Stimulated activated CD8-positive, alpha-beta memory T cell treated with anti-CD3 and anti-CD28 coated beads, Interleukin-15, amount 100 ng/mL, for 48 hours (primary cell): ENCODE results near the gene PGP.
A peak's percentile ranks its signal among the peaks of the same experiment; 100 is the strongest.

Experiments used
- DNase-seq, 2 donors: peaks; one replicate each; pipeline ENCODE4 v3.0.0-alpha.2; 2020; ENCODE audit warnings: low read depth in 2 of 2

Gene PGP

DNA sequence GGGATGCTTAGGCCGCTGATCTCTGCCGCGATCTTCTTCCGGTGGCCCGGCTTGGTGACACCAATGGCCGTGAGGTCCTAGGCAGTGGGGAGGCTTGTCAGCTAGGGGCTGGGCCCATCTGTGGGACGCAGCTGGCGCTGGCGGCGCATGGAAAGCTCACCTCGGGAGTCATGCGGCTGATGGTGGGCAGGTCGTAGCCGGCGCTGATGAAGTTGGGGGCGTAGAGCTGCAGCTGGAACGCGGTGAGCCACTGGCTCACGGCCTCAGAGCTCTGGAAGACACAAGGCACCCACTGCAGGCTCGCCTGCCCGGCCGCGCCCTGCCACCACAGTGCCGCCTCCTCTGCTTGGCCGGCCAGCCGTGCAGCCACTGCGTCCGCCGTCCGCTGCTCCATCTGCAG lies 31.0 kb downstream of the PGP start:
- no peak for DNase-seq

DNA sequence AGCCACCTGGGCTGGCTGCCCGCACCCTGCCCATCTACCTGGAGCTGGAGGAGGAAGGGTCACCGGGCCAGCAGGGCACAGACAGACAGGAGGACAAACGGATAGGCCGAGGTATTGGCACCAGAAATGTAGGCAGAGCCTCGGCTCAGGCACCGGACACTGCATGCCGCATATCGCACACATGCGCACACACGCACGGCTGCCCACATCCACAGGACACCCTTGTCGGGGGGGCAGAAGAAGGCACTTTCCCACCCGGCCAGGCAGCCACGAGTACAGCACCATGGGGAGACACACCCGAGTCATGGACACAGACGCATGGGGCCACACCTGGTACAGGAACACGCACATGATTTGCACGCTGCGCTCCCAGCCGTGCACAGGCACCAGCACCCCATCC lies 32.7 kb downstream of the PGP start:
- no peak for DNase-seq

DNA sequence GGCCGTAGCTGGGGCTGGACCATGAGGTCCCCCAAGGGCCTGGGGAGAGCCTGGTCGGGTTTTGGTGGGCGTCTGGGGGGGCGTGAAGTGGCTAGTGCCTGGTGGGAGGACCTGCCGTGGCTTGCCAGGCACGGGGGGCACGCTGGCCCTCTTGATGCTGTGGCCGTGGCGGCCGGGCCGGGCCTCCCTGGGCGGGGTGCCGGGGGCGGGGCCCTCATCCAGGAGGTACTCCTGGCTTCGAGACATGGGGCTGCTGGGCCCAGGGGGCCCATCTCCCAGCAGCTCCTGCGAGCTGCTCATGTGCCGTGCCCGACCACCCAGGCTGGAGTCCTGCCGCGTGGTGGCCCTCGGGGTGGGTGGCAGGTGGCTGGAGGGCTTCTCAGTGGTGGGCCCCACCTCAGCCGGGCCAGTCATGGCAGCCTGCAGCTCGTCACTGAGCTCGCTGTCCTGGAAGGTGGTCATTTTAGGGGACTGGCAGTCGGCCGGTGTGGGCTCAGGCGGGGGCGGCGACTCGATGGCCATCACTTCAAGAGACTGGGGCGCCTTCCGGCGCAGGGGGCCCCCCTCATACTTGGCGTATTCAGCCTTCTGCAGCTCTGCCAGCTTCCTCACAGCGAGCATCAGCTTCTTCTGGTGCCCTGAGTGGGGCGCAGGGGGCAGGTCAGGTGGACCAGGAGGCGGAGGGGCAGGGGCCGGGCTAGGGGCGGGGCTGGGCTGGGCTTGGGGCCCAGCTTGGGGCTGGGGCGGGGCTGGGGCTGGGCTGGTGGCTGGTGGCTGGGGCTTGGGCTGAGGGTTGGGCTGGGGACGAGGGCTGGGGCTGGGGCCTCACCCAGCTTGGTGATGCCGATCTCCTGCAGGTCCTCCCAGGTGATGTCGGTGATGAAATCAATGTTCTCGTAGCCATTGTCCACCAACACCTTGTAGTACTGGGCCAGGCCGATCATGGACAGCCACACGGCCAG lies 33.4 kb downstream of the PGP start:
- no peak for DNase-seq

DNA sequence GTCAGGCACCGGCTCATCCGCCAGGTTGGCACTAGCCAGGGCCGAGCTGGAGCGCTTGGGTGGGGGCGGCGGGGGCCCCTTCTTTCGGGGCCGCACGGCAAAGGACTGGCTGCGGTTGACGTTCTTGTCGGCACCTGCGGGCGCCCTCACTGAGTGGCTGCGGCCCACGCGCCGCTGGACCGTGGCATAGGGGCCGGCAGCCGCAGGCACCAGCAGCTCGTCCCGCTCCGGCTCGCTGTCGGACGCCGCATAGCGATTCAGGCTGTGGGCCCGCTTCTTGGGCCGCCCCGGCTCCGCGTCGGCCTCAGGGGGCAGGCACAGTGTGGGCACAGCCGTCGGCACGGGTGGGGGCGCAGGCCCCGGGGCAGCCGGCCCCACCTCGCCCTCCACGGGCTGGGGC lies 34.2 kb downstream of the PGP start:
- DNase-seq, result no peak

DNA sequence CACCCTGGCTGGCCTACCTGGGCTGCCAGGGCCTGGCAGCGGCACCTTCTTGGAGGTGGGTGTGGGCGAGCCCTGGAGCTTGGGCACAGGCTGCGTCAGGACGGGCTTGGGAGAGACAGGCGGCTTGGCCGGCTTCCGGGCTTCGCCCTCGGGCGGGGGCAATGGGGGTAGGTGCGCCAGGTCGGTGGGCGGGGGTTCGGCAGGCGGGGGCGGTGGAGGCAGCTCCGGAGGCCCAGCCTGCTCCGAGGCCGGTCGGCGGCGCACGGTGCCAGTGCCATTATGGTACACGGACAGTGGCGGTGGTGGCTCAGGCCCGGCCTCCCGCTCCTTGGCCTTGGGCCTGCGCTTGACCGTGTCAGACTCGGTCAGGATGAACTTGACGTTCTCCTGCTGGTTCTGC lies 35.1 kb downstream of the PGP start:
- no peak for DNase-seq

DNA sequence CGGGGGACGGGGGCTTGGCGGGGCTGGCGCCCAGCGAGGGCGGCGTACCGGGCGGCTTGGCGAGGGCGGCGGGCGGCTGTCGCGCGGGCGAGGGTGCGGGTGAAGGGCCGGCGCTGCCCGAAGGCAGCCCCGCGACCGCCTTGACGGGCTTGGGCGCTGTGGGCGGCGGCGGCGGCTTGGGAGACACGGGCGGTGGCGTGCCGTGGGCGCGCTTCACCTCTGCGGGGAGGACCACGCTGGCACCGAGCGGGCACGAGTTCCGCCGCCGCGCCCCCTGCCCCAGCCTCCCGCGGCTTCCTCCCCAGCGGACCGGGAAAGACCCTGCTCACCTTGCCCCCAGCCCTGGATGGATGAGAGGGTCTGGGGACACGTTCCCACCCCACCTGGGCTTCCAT lies 35.5 kb downstream of the PGP start:
- no peak for DNase-seq

DNA sequence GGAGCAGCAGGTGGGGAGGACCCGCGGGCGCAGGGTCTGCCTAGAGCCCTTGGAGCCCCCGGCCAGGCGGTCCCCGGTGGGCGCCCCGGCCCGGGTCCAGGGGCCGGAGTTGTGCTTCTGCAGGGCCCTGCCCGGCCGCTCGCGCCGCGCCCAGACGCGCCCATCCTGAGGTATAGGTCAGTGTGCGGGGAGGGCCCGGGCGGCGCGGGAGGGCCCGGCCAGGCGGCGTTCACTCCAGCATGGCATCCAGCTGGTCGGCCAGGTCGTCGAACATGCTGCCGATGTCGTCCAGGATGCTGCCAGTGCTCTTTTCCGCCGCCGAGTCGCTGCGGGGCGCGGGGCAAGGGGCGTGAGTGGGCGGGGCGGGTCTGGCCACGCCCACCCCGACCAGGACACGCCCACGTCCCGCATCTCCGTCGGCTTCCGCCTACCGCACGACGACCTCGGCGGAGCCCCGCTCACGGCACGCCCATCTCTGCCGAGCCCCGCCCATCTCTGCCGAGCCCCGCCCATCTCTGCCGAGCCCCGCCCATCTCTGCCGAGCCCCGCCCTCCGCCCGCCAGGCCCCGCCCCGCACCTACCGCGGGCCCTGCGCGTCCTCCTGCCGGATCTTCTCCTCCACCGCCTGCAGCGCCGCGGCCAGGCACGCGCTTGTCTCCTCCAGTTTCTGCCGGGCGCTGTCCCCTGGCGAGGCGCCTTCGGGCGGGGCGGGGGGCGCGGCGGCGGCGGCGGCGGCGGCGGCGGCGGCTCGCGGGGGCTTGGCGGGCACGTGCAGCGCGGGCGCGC lies 36.1 kb downstream of the PGP start:
- DNase-seq, result peak in 1 of 2 donors; percentile 15

DNA sequence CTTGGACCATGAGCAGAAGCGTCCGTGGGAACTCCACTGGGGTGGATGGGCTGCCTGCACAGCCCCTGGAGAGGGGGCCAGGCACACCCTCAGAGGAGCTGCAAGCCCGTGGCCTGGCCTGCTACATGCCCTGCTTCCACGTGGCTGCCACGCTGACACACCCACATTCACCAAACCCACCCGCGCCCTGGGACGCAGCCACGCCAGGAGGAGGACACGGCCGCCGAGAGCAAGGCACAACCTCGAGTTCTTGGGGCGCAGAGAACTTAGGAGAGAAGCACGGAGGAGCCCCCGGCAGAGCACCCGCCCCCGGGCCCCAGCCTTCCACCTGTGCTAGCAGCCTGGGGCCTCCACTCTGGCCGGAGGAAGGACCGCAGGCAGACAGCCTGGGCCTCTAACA lies 37.1 kb downstream of the PGP start:
- DNase-seq, result no peak

DNA sequence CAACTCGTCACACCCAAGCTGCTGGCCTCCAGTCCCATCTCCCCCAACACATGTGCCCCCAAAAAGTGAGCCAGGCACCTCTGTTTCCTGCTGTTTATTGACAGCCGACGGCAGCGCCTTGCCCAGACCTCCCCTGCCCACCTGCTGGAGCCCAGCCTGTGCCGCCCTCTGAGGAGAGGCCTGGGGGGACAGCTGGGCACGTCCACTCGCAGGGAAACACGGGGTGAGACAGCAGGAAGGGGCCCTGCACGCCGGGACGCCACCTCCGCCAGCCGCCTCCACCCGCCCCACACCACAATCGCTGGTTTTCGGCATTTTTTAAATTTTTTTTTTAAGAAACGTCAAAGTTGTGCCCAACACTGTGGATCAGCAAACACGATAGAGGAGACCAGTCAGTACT lies 37.5 kb downstream of the PGP start:
- no peak for DNase-seq

DNA sequence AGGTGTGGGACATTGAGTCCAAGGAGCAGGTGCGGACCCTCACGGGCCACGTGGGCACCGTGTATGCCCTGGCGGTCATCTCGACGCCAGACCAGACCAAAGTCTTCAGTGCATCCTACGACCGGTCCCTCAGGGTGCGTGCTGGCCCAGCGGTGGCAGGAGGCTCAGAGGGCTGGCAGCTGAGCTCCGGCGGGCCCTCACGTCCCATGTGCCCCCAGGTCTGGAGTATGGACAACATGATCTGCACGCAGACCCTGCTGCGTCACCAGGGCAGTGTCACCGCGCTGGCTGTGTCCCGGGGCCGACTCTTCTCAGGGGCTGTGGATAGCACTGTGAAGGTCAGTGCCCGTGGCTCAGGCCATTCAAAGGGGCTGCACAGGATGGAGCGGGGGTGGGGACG lies 38.6 kb downstream of the PGP start:
- no peak for DNase-seq

DNA sequence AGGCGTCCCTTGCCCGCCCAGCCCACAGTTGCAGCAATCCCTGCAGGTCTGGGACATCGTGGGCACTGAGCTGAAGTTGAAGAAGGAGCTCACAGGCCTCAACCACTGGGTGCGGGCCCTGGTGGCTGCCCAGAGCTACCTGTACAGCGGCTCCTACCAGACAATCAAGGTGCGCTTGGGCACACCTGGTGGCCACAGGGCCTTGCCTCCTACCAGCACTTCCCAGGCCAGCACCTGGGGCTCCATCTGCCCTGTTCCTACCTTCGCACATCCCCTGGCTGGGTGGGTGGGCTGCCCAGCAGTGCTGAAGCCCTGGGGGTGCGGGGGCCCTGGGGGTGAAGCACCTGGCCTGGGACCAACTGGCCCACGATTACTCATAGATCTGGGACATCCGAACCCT lies 39.2 kb downstream of the PGP start:
- no peak for DNase-seq

DNA sequence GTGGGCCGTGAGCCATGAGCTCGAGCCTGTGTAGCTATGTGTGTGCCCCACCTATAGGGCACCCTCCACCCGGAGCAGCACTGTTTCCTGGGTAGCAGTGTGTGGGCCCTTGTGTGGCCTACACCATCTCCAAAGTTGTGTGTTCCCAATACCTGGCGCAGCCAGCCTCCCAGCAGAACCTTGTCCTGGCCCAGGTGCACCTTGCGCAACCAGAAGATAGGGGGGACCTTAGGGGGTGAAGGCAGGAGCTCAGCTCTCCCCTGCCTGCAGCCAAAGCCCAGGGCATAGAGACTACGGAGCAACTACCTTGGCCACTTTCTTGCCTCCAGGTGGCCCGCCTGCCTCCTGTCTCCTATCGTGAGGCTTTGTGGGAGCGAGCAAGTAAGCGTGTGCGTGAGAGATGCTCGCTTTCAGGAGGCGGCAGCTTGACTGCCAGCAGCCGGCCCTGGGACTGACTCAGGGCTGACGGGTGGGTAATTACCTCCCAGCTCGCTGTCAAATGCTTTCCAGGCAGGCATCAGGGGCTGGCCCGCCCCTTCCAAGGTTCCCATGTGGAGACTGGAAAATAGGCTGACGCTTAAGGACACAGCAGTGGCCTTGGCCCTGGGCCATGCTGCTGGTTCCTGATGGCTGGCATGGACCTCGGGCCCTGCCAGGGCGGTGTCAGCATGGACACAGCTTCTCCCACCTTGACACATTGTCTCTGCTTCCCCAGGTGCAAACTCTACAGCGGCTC lies 40.1 kb downstream of the PGP start:
- no peak for DNase-seq

DNA sequence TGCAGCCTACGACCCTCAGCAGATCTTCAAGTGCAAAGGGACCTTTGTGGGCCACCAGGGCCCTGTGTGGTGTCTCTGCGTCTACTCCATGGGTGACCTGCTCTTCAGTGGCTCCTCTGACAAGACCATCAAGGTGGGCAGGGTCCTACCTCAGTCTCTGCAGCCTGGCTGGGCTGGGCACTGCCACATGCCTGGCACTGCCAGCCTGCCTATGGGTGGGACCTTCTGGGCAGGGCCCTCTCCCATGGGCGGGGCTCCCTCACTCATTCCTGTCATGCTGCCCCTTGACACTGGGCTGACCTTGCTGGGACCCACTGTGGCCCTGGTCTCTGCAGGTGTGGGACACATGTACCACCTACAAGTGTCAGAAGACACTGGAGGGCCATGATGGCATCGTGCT lies 40.7 kb downstream of the PGP start:
- DNase-seq, result no peak

DNA sequence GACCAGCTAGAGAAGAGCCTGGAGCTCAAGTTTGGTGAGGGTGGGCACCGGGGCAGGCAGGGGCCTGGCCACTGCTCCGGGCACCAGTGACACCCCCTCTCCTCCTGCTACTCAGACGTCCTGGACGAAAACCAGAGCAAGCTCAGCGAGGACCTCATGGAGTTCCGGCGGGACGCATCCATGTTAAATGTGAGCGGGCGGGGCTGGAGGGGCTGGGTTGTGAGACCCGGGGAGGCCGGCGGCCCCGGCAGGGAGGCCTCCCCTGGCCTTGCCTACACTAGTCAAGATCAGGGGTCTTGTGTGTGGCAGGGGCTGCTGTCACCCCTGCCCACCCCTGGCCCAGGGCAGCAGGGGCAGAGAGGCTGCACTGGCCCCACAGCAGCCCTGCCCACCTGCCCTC lies 41.3 kb downstream of the PGP start:
- DNase-seq, result no peak

DNA sequence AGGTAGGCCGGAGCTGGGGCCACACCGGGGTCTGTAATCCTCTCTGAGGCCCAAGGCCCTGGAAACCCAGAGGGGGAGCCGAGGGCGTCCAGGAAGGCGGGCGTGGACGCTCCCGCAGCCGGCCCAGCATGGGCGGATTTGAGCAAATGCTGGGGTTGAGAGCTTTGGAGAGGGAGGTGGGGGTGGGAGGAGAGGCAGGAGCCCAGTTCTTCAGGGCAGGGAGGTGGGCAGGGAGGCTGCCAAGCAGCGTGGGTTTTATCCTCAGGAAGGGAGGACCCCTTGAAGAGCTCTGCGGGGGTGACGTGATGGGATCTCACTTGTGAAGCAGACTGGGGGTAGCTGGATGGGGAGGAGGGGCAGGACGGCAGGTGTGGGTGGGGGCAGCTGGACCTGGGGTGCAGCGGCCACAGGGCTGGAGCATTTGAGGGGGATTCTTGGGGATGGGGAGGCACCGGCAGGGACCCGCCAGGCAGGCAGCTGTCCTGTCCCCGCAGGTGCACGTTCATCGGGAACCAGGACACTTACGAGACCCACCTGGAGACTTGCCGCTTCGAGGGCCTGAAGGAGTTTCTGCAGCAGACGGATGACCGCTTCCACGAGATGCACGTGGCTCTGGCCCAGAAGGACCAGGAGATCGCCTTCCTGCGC lies 41.8 kb downstream of the PGP start:
- DNase-seq, result no peak

DNA sequence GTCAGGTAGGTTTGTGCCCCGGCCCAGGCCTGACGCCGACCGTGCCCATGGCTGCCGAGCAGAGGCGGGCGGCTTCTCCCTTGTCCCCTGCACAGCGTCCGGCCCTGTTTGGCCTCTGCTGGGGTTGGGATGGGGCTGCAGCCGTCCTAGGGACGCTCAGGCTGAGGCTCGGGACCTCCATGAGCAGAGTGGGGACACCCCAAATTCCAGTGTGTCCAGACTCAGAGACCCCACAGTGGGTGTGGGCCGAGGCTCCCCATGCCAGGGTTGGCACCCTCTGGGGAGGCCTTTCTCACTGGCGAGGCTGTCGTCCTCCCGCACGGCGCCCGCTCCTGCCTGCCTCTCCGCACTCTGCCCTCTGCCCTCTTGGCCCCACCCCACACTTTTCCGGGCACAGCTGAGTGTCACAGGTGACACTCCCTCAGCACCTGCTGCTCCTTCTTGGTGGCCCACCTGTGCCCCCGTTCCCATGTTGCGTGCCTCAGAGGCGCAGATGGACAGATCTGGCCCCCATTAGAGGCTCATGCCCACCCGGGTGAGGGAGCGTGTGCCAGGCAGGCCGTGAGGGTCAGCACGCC lies 43.0 kb downstream of the PGP start:
- no peak for DNase-seq

DNA sequence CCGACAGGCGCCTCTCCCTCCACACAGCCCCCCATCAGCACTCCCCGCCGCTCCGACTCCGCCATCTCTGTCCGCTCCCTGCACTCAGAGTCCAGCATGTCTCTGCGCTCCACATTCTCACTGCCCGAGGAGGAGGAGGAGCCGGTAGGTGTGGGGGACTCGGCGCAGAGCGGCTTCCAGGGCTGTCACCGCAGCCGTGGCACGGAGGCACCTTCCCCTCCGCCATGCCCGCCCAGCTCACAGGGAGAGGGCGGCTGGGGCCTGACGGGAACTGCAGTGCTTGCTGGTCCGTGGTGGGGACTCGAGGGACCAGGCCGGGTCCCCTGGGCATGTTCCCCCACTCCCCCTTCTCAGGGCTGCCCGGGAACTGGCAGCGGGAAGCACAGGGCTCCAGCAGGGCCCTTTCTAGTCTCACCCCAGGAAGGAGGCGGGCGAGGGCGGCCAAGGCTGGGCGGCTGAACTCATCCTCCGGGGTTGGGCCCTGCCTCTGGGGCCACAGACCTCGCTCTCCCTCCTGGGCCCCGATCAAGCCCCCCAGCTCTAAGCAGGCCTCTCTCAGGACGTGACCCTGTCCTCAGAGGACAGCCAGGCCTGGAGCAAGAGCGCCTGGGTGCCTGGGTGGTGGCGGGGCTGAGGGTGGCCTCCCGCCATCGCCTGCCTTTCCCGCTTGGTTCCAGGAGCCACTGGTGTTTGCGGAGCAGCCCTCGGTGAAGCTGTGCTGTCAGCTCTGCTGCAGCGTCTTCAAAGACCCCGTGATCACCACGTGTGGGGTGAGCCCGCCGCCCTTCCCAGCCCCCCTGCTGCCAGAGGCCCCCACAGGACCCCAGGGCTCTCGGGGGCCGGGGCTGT lies 43.8 kb downstream of the PGP start:
- no peak for DNase-seq

DNA sequence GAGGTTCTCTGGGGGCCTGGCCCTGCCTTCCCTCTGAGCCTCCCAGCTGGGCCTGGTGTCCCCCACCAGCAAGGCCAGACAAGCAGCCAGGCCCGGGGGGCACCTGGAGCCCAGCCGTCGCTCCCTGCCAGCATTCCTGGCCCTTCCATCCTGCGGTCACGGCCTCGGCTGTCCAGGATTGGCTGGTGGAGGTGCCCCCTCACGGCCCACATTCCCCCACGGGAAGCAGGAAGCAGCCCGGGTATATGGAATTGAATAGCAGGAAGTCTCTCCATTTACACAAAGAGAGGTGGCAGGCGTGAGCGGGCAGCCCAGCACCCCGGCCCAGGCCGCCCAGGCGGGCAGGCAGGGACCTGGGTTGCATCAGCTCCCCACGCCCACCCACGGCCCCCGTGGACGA lies 44.6 kb downstream of the PGP start:
- DNase-seq, result no peak

DNA sequence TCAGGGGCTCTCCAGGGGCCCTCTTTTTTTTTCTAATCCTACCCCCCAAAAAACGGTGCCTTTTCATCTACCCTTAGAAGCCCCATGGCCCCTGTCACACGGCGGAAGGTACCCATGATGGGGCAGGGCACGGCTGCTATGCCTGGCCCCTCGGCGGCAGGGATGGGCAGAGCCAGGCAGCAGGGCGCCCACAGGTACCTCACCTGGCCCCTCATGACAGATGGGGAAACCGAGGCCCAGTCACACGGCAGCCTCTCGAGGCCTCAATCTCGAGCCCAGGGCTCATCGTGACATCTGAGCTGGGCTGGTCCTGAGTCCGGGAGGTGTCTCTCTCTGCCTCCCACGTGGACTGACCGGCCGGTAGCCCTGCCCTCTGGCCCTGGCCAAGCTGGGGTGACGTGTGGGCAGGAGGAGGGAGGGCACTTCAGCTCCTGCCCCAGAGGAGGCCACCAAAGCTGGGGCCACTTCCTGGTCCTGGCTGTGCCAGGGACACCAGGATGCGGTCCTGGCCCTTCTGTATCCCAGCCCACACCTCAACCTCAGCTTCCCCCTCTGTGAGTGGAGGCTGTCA lies 47.5 kb downstream of the PGP start:
- no peak for DNase-seq
